Measurements from ENCODE around the gene ACKR4.

DNA sequence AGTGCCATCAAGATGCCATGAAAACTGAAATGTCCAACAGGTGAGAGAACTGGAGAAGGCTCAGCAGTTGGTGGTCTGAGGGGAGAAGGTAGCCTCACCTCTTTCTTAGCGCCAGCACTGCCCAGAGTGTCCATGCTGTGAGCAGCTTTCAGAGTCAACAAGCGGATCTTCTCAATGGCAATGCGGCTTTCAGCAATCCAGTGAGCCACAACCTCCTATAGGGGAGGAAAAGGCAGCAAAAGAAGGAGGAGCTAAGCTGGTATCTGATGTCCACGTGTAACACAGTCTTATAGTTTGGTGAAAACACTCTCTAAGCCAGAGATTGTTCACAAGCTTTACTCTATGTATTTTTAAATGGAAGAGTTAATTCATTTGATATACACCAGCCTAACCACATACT, 36.1 kb upstream of the ACKR4 start:
- TF ChIP-seq, protein P1, sequence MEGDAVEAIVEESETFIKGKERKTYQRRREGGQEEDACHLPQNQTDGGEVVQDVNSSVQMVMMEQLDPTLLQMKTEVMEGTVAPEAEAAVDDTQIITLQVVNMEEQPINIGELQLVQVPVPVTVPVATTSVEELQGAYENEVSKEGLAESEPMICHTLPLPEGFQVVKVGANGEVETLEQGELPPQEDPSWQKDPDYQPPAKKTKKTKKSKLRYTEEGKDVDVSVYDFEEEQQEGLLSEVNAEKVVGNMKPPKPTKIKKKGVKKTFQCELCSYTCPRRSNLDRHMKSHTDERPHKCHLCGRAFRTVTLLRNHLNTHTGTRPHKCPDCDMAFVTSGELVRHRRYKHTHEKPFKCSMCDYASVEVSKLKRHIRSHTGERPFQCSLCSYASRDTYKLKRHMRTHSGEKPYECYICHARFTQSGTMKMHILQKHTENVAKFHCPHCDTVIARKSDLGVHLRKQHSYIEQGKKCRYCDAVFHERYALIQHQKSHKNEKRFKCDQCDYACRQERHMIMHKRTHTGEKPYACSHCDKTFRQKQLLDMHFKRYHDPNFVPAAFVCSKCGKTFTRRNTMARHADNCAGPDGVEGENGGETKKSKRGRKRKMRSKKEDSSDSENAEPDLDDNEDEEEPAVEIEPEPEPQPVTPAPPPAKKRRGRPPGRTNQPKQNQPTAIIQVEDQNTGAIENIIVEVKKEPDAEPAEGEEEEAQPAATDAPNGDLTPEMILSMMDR (IDR thresholded peaks at IDR 0.05), result no peak
- no peak for TF ChIP-seq ZFX (IDR thresholded peaks at IDR 0.05; ENCODE audit: borderline replicate concordance)

All from 22Rv1 (cell line).